Transverse colon (tissue), 4 donors: Measurements from ENCODE around the gene WWC1. TPM values are rescaled to one million over a fixed set of nuclear protein-coding genes. Genes with fewer than 3 reads are reported as not detected.

Experiments
- DNase-seq: peaks from one replicate; pipeline ENCODE4 v3.0.0-alpha.2; 2019
- H3K27ac ChIP-seq, 4 donors: fragments of 200-600 bp; sonication (generic); 2 replicates each; pipeline ENCODE4 v1.5.1; 2016 to 2018; ENCODE audit warnings: inconsistent platforms in 4 of 4
- H3K27me3 ChIP-seq: fragments of 200-600 bp; sonication (generic); 2 replicates; pipeline ENCODE4 v1.5.1; 2017; ENCODE audit warnings: inconsistent platforms
- H3K36me3 ChIP-seq, 4 donors: fragments of 200-600 bp; sonication (generic); 2 replicates each; pipeline ENCODE4 v1.5.1; 2017 to 2019; ENCODE audit warnings: inconsistent platforms in 4 of 4
- H3K4me1 ChIP-seq, 4 donors: fragments of 200-600 bp; sonication (generic); 2 replicates each; pipeline ENCODE4 v1.5.1; 2017 to 2020; ENCODE audit warnings: inconsistent platforms in 4 of 4
- H3K4me3 ChIP-seq, 4 donors: fragments of 200-600 bp; sonication (generic); 1 replicate in 1 of 4; 2 replicates in 3 of 4; pipeline versions ENCODE4 v1.5.1 to v1.6.1; 2017 to 2019; ENCODE audit warnings: inconsistent platforms in 4 of 4
- H3K9me3 ChIP-seq, 2 donors: fragments of 200-600 bp; sonication (generic); 2 replicates each; pipeline ENCODE4 v1.5.1; 2017 to 2019; ENCODE audit warnings: inconsistent platforms in 2 of 2
- CTCF ChIP-seq, 5 experiments: fragments of 200-600 bp in 3 of 5; fragments of 450-650 bp in 2 of 5; sonication (generic) in 3 of 5; IDR thresholded peaks; 1 replicate in 2 of 5; 2 replicates in 3 of 5; pipeline ENCODE4 v1.5.1; 2016 to 2017; ENCODE audit warnings: antibody characterized with exemption in 5 of 5, inconsistent platforms in 3 of 5, mild to moderate bottlenecking in 2 of 5, moderate library complexity in 1 of 5
- EP300 ChIP-seq: sonication (generic); formaldehyde crosslinking; IDR thresholded peaks from one replicate; pipeline ENCODE4 v1.6.1; 2017; ENCODE audit warnings: antibody characterized with exemption, low read depth
- POLR2A ChIP-seq: fragments of 450-650 bp; IDR thresholded peaks from one replicate; pipeline ENCODE4 v1.6.1; 2016; ENCODE audit warnings: antibody characterized with exemption, mild to moderate bottlenecking, moderate library complexity
- POLR2AphosphoS5 ChIP-seq, 3 donors: sonication (generic); formaldehyde crosslinking; IDR thresholded peaks; one replicate each; pipeline ENCODE4 v1.6.1; 2016; ENCODE audit warnings: antibody characterized with exemption in 3 of 3
- WGBS, 2 donors: methylation state at CpG; one replicate each; pipeline ENCODE4 v1.1.5; 2018; ENCODE audit warnings: low coverage in 1 of 2; 5-methylcytosine and 5-hydroxymethylcytosine counted together
- in situ Hi-C, 4 donors: fragments of 200-750 bp; cut with MboI; loops; one replicate each; pipeline versions ENCODE4 v1.15.0 to v1.15.1; 2017; ENCODE audit warnings: low sequenced_read_pairs in 3 of 4, low pct_ligation_motif_present in 1 of 4, low pct_unique_long_range_greater_than_20kb in 1 of 4
- intact Hi-C: fragments of 100-400 bp; cut with DNase I; formaldehyde crosslinking; loops from one replicate; pipeline ENCODE4 v1.15.1; 2023; ENCODE audit warnings: low total_unique reads
- total RNA-seq, 4 donors: library from RNA; depleted of rRNA; stranded (reverse); fragments of >200 nt; gene quantifications; one replicate each; pipeline ENCODE4 v1.1.0, GENCODE V29; 2016

The WWC1 gene
- total RNA-seq, 4 donors from 2014 or later: 10.1 to 34.8 (median 16.8) TPM

GRCh38 chr5:168342151-168342825 is 50.8 kb downstream of the WWC1 start:
- 91 to 92% methylated on average over 3 to 6 of the region's 6 CpGs for WGBS, 2 donors
- no peak overlapping the region for H3K27ac ChIP-seq
- H3K4me3 ChIP-seq: no peak overlapping the region
- no peaks in the 10 kb centered on the region for H3K36me3 ChIP-seq
- peaks cover 0 to 25% (median 9%) of the 10 kb centered on the region in 4 donors for H3K4me1 ChIP-seq
- no peaks in the 10 kb centered on the region for H3K27me3 ChIP-seq
- TF ChIP-seq POLR2AphosphoS5 (IDR thresholded peaks at IDR 0.05): no peak
- TF ChIP-seq POLR2A: no peak
- no peak for TF ChIP-seq EP300
- TF ChIP-seq CTCF (IDR thresholded peaks at IDR 0.05): no peak
- in situ Hi-C loops (no loop called here), intact Hi-C loops (no loop called here)
- H3K9me3 ChIP-seq: no peaks in the 10 kb centered on the region
- no peak for DNase-seq

GRCh38 chr5:168342985-168343384 is 51.5 kb downstream of the WWC1 start:
- WGBS, 2 donors: 51 to 63% methylated on average over 3 of the region's 3 CpGs
- H3K9me3 ChIP-seq: no peaks in the 10 kb centered on the region
- in situ Hi-C loops: no loop called here
- no peak for DNase-seq
- intact Hi-C loops: no loop called here
- peaks cover 0 to 32% (median 14%) of the 10 kb centered on the region in 4 donors for H3K4me1 ChIP-seq
- TF ChIP-seq CTCF (IDR thresholded peaks at IDR 0.05) (no peak), EP300 (no peak)
- H3K27ac ChIP-seq: no peak overlapping the region
- H3K27me3 ChIP-seq: no peaks in the 10 kb centered on the region
- H3K4me3 ChIP-seq: no peak overlapping the region
- no peaks in the 10 kb centered on the region for H3K36me3 ChIP-seq

GRCh38 chr5:168346417-168346816 is 55.0 kb downstream of the WWC1 start:
- peaks cover 0 to 41% (median 20%) of the 10 kb centered on the region in 4 donors for H3K4me1 ChIP-seq
- WGBS, 2 donors: 53 to 57% methylated on average over 1 to 3 of the region's 3 CpGs
- no peaks in the 10 kb centered on the region for H3K27me3 ChIP-seq
- TF ChIP-seq POLR2AphosphoS5 (IDR thresholded peaks at IDR 0.05): peak in 1 of 3 donors; percentile 12
- no peak for TF ChIP-seq CTCF (IDR thresholded peaks at IDR 0.05)
- no peak overlapping the region for H3K4me3 ChIP-seq
- intact Hi-C loops: no loop called here
- peak overlapping the region; percentile 45 to 63 (median 54) for H3K27ac ChIP-seq
- H3K36me3 ChIP-seq: no peaks in the 10 kb centered on the region
- no peaks in the 10 kb centered on the region for H3K9me3 ChIP-seq
- in situ Hi-C loops: no loop called here
- DNase-seq: peak; percentile 33

- TF ChIP-seq CTCF (IDR thresholded peaks at IDR 0.05) (no peak), POLR2A (no peak), EP300 (no peak), POLR2AphosphoS5 (IDR thresholded peaks at IDR 0.05) (no peak)
- intact Hi-C loops: no loop called here
- in situ Hi-C loops: no loop called here
- no peaks in the 10 kb centered on the region for H3K36me3 ChIP-seq
- no peak for DNase-seq
- H3K4me3 ChIP-seq: no peak overlapping the region
- H3K9me3 ChIP-seq: no peaks in the 10 kb centered on the region
- 65 to 81% methylated on average over 5 to 8 of the region's 8 CpGs for WGBS, 2 donors
- peak overlapping the region in 3 of 4 donors; percentile 36 to 63 (median 60) for H3K27ac ChIP-seq
- H3K4me1 ChIP-seq: peaks cover 0 to 41% (median 20%) of the 10 kb centered on the region in 4 donors
- no peaks in the 10 kb centered on the region for H3K27me3 ChIP-seq
Measured at GRCh38 chr5:168347368-168348083, 56.1 kb downstream of the WWC1 start.
